Transverse colon (tissue), 4 donors: Measurements from ENCODE around the gene MFRP. TPM values are rescaled to one million over a fixed set of nuclear protein-coding genes. Genes with fewer than 3 reads are reported as not detected.

ENCODE experiments used
- DNase-seq: peaks from one replicate; pipeline ENCODE4 v3.0.0-alpha.2; 2019
- H3K27ac ChIP-seq, 4 donors: fragments of 200-600 bp; sonication (generic); 2 replicates each; pipeline ENCODE4 v1.5.1; 2016 to 2018; ENCODE audit warnings: inconsistent platforms in 4 of 4
- H3K27me3 ChIP-seq: fragments of 200-600 bp; sonication (generic); 2 replicates; pipeline ENCODE4 v1.5.1; 2017; ENCODE audit warnings: inconsistent platforms
- H3K36me3 ChIP-seq, 4 donors: fragments of 200-600 bp; sonication (generic); 2 replicates each; pipeline ENCODE4 v1.5.1; 2017 to 2019; ENCODE audit warnings: inconsistent platforms in 4 of 4
- H3K4me1 ChIP-seq, 4 donors: fragments of 200-600 bp; sonication (generic); 2 replicates each; pipeline ENCODE4 v1.5.1; 2017 to 2020; ENCODE audit warnings: inconsistent platforms in 4 of 4
- H3K4me3 ChIP-seq, 4 donors: fragments of 200-600 bp; sonication (generic); 1 replicate in 1 of 4; 2 replicates in 3 of 4; pipeline versions ENCODE4 v1.5.1 to v1.6.1; 2017 to 2019; ENCODE audit warnings: inconsistent platforms in 4 of 4
- H3K9me3 ChIP-seq, 2 donors: fragments of 200-600 bp; sonication (generic); 2 replicates each; pipeline ENCODE4 v1.5.1; 2017 to 2019; ENCODE audit warnings: inconsistent platforms in 2 of 2
- EP300 ChIP-seq: sonication (generic); formaldehyde crosslinking; IDR thresholded peaks from one replicate; pipeline ENCODE4 v1.6.1; 2017; ENCODE audit warnings: antibody characterized with exemption, low read depth
- POLR2A ChIP-seq: fragments of 450-650 bp; IDR thresholded peaks from one replicate; pipeline ENCODE4 v1.6.1; 2016; ENCODE audit warnings: antibody characterized with exemption, mild to moderate bottlenecking, moderate library complexity
- POLR2AphosphoS5 ChIP-seq, 3 donors: sonication (generic); formaldehyde crosslinking; IDR thresholded peaks; one replicate each; pipeline ENCODE4 v1.6.1; 2016; ENCODE audit warnings: antibody characterized with exemption in 3 of 3
- WGBS, 2 donors: methylation state at CpG; one replicate each; pipeline ENCODE4 v1.1.5; 2018; ENCODE audit warnings: low coverage in 1 of 2; 5-methylcytosine and 5-hydroxymethylcytosine counted together
- in situ Hi-C, 4 donors: fragments of 200-750 bp; cut with MboI; loops; one replicate each; pipeline versions ENCODE4 v1.15.0 to v1.15.1; 2017; ENCODE audit warnings: low sequenced_read_pairs in 3 of 4, low pct_ligation_motif_present in 1 of 4, low pct_unique_long_range_greater_than_20kb in 1 of 4
- intact Hi-C: fragments of 100-400 bp; cut with DNase I; formaldehyde crosslinking; loops from one replicate; pipeline ENCODE4 v1.15.1; 2023; ENCODE audit warnings: low total_unique reads
- total RNA-seq, 4 donors: library from RNA; depleted of rRNA; stranded (reverse); fragments of >200 nt; gene quantifications; one replicate each; pipeline ENCODE4 v1.1.0, GENCODE V29; 2016
- TF ChIP-seq, protein P1 (sequence below), 5 experiments: fragments of 200-600 bp in 3 of 5; fragments of 450-650 bp in 2 of 5; sonication (generic) in 3 of 5; IDR thresholded peaks; 1 replicate in 2 of 5; 2 replicates in 3 of 5; pipeline ENCODE4 v1.5.1; 2016 to 2017; ENCODE audit warnings: antibody characterized with exemption in 5 of 5, inconsistent platforms in 3 of 5, mild to moderate bottlenecking in 2 of 5, moderate library complexity in 1 of 5

Gene MFRP
- total RNA-seq, 4 donors from 2014 or later: 0.32 TPM; not detected in 3

- TF ChIP-seq, protein P1, sequence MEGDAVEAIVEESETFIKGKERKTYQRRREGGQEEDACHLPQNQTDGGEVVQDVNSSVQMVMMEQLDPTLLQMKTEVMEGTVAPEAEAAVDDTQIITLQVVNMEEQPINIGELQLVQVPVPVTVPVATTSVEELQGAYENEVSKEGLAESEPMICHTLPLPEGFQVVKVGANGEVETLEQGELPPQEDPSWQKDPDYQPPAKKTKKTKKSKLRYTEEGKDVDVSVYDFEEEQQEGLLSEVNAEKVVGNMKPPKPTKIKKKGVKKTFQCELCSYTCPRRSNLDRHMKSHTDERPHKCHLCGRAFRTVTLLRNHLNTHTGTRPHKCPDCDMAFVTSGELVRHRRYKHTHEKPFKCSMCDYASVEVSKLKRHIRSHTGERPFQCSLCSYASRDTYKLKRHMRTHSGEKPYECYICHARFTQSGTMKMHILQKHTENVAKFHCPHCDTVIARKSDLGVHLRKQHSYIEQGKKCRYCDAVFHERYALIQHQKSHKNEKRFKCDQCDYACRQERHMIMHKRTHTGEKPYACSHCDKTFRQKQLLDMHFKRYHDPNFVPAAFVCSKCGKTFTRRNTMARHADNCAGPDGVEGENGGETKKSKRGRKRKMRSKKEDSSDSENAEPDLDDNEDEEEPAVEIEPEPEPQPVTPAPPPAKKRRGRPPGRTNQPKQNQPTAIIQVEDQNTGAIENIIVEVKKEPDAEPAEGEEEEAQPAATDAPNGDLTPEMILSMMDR (IDR thresholded peaks at IDR 0.05): peak in 1 of 5 experiments; percentile 4
- TF ChIP-seq EP300: no peak
- in situ Hi-C loops (no loop called here), intact Hi-C loops (no loop called here)
- no peak overlapping the region for H3K4me3 ChIP-seq
- peak overlapping the region; percentile 3 to 62 (median 24) for H3K27ac ChIP-seq
- peaks cover 0 to 12% (median 4%) of the 10 kb centered on the region in 4 donors for H3K36me3 ChIP-seq
- no peaks in the 10 kb centered on the region for H3K27me3 ChIP-seq
- no peaks in the 10 kb centered on the region for H3K4me1 ChIP-seq
- H3K9me3 ChIP-seq: no peaks in the 10 kb centered on the region
- DNase-seq: no peak
- 40% methylated on average over 1 of the region's 1 CpG; no CpG with 5 or more reads in 1 of the 2 donors for WGBS, 2 donors
These were observed 39.3 kb downstream of the MFRP start for GRCh38 chr11:119307219-119307618.

DNA sequence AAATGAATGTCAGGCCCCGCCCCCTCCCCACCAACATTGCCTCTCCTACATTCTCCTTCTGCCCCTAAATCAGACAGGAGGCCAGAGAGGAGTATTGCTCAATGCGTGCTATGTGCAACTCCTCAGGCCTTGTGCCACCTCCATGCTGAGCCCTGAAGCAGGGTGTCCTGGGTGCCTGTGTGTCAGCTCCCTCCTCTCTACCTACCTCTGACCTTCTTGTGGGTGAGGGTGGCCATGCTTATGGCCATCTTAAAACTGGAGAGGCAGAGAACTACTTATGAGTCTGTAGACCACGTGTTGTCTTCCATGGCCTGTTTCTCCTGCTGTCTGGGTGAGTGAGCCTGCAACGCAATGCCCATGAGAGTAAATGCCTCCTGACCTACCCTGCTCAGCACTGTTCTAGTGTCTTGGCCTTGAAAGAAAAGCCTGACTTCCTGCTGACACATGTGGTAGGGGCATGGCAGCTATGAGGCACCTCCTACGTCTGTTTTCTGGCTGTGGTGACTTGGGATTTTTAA, 40.1 kb downstream of the MFRP start:
- no peak overlapping the region for H3K4me3 ChIP-seq
- intact Hi-C loops (no loop called here), in situ Hi-C loops (no loop called here)
- H3K36me3 ChIP-seq: peaks cover 0 to 17% (median 4%) of the 10 kb centered on the region in 4 donors
- H3K9me3 ChIP-seq: no peaks in the 10 kb centered on the region
- DNase-seq: no peak
- H3K4me1 ChIP-seq: no peaks in the 10 kb centered on the region
- H3K27ac ChIP-seq: peak overlapping the region; percentile 20 to 62 (median 24)
- H3K27me3 ChIP-seq: no peaks in the 10 kb centered on the region
- WGBS, 2 donors: 40 to 74% methylated on average over 1 to 4 of the region's 5 CpGs
- TF ChIP-seq, protein P1 (IDR thresholded peaks at IDR 0.05): no peak
- TF ChIP-seq EP300 (no peak), POLR2AphosphoS5 (IDR thresholded peaks at IDR 0.05) (no peak), POLR2A (no peak)

GRCh38 chr11:119305556-119306372, 40.7 kb downstream of the MFRP start:
- in situ Hi-C loops: no loop called here
- no peaks in the 10 kb centered on the region for H3K27me3 ChIP-seq
- peaks cover 0 to 17% (median 6%) of the 10 kb centered on the region in 4 donors for H3K36me3 ChIP-seq
- TF ChIP-seq POLR2A (no peak), POLR2AphosphoS5 (IDR thresholded peaks at IDR 0.05) (no peak), EP300 (no peak)
- TF ChIP-seq, protein P1 (IDR thresholded peaks at IDR 0.05): no peak
- no peaks in the 10 kb centered on the region for H3K9me3 ChIP-seq
- no peak for DNase-seq
- no peaks in the 10 kb centered on the region for H3K4me1 ChIP-seq
- H3K4me3 ChIP-seq: no peak overlapping the region
- peak overlapping the region; percentile 20 to 62 (median 24) for H3K27ac ChIP-seq
- 83 to 93% methylated on average over 2 to 7 of the region's 7 CpGs for WGBS, 2 donors
- intact Hi-C loops: no loop called here

- no peak for DNase-seq
- Histone ChIP-seq H3K9me3 (no peaks in the 10 kb centered on the region), H3K4me1 (no peaks in the 10 kb centered on the region), H3K27me3 (no peaks in the 10 kb centered on the region), H3K27ac (no peak overlapping the region), H3K4me3 (no peak overlapping the region), H3K36me3 (peaks cover 0 to 19% (median 9%) of the 10 kb centered on the region in 4 donors)
- 86 to 93% methylated on average over 3 to 5 of the region's 5 CpGs for WGBS, 2 donors
- TF ChIP-seq, protein P1 (IDR thresholded peaks at IDR 0.05): no peak
- no peak for TF ChIP-seq POLR2A
- no peak for TF ChIP-seq EP300
- no peak for TF ChIP-seq POLR2AphosphoS5 (IDR thresholded peaks at IDR 0.05)
- intact Hi-C loops (no loop called here), in situ Hi-C loops (no loop called here)
These were observed 43.2 kb downstream of the MFRP start for GRCh38 chr11:119303227-119303718.
